ENCODE results near the gene PRRT2.
"Not testable (repeated sequence)": the region's sequence is repeated elsewhere in the genome, so short reads cannot be mapped to it uniquely, and the experiment has no call there.

Gene PRRT2

DNA sequence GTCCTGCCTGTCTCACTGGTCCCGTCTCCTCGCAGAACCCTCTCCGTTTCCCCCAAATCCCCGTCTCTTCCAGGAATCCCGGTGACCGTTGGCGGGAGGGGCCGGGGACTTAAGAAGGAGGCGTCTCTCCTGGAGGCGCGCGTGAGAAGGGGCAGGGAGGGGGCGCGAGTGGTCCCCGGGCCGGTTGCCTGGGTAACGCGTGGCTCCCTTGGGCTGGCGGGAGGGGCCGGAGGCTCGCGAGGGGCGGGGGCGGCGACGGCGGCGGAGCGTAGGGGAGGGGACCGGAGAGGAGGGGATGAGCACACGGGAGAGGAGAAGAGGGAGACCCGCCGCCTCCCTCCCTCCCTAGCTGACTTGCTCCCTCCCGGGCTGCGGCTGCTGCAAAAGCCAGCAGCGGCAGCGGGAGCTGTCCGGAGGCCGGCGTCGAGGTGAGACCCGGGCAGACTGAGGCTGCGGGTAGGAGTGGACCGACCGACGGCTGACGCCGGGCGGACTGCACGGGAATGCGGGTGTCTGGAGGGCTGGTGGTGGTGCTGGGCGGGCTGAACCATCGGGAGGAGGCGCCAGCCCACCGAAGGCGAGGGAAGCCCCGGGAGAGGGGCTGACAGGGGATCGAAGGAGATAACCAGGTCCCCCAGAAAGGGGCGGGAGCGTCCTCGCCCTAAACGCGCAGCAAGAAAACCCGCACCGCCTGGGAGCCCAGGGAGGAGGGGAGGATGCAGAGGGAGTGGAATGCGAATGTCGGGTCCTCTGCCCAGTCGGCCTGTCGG is at the start of gene PRRT2:
TSS of gene PRRT2 (plus strand) at position 298 of the 770 bp plus-strand sequence. CDS start 862 bp downstream, outside the sequence.
- no peak for DNase-seq

DNA sequence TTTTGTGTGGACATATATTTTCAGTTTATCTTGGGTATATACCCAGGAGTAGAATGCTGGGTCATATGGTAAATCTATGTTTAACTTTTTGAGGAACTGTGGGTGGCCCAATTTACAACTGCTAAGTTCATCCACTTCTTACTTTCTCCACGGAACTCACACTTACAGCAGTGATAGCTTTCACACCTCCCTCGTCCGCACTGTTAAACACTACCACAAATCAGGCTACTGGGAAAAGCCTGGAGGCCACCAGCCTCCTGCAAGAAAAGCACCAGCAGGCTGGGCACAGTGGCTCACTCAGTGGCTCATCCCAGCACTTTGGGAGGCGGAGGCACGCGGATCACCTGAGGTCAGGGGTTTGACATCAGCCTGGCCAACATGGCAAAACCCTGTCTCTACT is 48.7 kb upstream of the PRRT2 start:
- no peak for DNase-seq

DNA sequence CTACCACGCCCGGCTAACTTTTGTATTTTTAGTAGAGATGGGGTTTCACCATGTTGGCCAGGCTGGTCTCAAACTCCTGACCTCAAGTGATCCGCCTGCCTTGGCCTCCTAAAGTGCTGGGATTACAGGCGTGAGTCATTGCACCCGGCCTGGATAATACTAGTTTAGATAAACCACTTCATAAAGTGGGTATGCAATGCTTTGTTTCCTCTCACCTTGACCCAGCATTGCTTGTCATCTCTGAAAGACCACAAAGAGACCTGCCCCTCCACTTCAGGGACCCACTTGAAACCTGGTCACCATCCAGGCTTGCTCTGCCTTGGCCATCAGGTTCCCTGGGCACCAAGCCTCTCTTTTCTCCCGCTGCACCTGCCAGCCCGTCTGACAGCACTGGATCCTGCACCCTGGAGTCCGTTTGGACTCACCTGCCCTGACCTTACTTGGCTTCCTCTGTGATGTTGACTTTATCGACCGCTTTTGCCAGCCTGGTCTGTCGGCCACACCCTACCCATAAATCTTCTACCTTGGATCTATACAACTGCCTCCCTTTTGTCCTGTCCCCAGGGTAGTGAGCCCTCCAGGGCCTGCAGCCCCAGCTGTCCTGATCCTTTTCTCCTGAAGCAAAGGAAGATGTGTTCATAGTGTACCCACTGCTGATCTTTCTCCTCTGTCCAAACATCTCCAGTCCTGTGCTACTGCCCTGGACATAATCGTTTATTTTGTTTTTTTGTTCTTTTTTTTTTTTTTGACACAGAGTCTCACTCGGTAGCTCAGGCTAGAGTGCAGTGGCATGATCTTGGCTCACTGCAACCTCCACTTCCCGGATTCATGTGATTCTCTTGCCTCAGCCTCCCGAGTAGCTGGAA is 46.6 kb upstream of the PRRT2 start:
- peak; percentile 96 for DNase-seq

DNA sequence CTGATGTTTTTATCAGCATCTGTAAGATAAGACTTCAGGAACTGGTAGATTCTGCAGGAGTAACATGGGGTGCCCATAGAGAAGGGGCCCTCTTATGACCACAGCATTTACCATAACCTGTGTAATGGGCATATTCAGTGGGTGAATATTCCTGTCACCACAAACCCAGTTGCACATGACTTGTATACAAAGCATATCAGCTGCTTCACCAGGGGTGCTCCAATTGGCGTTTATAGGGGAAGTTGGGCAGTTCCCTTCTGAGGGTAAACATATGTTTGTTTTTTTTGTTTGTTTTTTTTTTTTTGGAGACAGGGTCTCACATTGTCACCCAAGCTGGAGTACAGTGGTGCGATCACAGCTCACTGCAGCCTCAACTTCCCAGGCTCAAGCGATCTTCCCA is 45.4 kb upstream of the PRRT2 start:
- no peak for DNase-seq

DNA sequence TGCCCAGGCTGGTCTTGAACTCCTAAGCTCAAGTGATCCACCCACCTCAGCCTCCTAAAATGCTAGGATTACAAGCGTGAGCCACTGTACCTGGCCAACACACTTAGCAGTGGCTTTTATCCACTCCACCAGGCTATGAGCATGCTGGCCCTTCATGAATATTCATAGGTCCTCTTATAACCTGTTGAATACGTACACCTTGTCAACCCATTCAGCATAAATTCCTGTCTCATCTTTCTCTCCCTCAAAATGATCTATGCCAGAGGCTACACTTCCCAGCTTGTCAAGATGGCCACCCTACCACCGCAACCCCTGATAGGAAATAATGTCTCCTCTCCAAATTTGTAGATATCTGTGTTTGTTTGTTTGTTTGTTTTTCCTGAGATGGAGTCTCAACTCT is 44.9 kb upstream of the PRRT2 start:
- DNase-seq, result no peak

DNA sequence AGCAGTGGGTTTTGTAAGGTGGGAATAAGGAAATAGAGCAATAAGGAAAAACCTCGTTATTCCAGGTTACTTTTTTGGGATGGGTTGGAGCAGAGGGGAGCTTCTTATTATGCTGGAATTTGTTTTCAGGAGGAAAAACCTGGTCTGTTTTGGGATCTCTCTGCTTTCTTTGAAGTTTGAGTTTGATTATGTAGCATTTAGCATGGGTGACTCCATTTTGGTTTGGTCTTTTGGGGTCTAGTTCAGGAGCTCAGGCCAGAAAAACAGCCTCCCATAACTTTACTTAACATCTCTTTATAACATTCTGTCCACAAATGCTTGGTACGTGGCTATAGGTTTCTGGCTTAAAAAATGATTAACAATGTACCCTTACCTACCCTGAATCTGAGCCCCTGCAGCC is 42.5 kb upstream of the PRRT2 start:
- DNase-seq, result no peak

DNA sequence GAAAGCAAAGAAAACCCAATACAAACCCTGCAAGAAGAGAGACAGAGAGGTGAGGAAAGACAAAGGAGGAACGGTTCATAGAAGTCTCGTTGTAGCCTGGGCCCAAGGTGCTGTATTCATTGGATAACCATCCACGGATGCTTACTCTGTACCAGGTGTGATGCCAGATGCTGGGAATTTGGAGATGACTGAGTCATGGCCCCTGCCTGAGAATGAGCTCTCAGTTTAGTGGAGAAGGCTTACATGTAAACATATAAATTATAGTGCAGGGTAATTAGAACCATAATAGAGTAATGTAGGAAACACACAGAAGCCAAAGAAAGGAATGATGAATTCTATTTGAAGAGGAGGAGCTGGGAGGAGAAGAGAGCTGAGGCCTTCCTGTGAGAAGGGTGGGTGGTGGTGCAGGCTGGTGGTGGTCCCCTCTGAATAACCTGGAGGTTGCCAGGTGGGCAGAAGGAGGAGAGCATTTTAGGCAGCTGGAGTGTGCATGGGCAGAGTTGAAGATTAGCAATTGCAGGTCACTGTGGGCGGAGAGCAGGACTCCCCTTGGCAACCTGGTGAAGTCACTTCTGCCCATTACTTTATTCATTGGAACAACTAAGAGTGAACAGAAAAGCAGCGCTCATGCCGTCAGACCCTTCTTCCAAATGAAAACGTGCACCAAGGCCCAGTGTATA is 41.6 kb upstream of the PRRT2 start:
- no peak for DNase-seq

DNA sequence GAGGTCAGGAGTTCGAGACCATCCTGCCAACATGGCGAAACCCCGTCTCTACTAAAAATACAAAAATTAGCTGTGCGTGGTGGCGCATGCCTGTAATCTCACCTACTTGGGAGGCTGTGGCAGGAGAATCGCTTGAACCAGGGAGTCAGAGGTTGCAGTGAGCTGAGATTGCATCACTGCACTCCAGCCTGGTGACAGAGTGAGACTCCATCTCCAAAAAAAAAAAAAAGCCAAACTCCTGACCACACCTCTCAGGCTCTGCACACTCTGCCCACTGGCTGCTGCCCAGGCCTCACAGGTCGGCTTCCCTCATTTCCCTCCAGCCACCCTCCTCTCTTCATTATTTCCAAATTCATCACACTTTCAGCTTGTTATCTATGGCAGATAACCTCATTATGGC is 39.7 kb upstream of the PRRT2 start:
- not testable (repeated sequence) for DNase-seq

DNA sequence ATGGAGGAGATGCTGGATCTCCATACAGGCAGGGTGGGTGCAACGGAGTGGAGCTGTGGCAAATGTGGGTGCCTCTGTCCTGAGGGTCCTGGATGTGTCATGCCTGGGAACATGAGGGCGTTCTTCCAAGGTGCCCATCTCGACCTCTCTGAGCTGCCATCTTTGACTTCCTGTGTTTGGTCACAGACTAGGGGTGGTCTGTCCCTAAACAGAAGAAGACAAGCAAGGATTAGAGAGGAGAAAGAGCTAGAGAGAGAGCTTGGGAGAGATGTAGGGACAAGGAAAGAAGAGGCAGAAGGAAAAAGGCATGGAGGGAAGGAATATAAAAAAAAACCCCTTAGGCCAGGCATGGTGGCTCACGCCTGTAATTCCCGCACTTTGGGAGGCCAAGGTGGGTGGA is 37.3 kb upstream of the PRRT2 start:
- DNase-seq, result no peak

DNA sequence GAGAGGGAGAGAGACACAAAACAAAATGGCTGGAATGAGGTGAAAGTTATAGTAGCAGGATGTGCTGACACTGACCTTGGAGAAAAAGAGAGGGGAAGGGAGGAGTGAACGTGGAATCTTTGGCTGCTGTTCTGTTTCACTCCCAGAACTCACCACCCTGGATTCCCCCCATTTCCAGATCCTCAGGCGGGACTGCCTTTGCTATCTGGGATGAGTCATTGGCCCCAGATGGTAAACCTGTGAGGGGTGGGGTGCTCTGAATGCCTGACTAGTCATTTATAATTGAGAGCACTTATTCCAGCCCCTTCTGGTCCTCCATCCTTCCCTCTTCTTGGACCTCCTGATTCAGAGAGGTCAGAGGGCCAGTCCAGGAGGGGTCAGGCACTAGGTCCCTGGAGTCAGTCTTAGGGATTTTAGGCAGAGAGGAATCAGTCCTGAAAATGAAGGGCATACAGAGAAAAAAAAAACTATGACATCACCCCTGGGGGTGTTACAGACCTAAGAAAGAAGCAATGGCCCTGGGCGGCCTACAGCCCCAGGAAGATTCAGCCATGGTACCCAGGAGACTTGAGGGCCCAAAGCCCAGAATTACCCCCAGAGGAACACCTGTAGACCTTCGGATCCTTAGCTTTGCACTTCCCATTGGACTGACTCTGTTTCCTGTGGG is 36.1 kb upstream of the PRRT2 start:
- no peak for DNase-seq

DNA sequence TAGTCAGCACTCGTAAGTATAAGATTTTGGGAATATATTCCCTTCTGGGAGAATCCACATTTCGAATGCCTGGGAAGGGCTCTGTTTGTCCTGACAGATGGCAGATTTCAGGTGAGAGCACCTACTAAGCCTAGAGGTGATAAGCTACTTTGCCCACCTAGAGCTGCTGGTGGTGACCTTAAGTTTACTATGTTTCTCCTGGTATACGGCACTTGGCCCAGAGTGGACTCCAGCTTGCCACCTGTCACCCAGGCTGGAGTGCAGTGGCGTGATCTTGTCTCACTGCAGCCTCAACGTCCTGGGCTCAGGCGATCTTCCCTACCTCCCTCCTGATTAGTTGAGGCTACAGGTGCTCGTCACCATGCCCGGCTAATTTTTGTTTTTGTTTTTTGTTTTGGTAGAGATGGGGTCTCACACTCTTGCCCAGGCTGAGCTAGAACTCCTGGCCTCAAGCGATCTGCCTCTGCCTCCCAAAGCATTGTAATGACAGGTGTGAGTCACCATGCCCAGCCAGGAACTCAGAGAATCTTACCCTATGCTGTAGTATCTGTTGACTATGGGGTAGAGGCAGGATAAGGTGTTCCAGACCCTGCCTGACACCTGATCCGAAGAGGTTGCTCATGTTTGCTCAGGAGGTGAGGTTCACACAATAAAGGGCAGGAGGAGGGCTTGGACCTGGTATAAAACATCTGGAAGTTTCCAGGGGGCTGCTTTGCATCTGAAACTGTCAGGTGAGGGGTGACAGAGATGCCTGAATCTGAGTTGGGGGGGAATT is 34.2 kb upstream of the PRRT2 start, which contains the start of gene ZG16:
TSS of gene ZG16 (plus strand) at position 681 of the 775 bp plus-strand sequence. CDS start 1,011 bp downstream, outside the sequence.
- DNase-seq, result peak; percentile 23

DNA sequence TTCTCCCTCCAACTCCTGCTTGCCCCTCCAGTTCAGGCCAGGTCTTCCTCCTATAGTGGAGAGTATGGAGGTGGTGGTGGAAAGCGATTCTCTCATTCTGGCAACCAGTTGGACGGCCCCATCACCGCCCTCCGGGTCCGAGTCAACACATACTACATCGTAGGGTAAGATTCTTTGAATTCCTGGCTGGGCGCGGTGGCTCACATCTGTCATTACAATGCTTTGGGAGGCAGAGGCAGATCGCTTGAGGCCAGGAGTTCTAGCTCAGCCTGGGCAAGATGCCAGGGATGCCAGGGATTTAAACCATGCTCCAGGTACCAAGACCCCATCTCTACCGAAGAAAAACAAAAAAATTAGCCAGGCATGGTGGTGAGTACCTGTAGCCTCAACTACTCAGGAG is 32.5 kb upstream of the PRRT2 start:
- DNase-seq, result no peak

DNA sequence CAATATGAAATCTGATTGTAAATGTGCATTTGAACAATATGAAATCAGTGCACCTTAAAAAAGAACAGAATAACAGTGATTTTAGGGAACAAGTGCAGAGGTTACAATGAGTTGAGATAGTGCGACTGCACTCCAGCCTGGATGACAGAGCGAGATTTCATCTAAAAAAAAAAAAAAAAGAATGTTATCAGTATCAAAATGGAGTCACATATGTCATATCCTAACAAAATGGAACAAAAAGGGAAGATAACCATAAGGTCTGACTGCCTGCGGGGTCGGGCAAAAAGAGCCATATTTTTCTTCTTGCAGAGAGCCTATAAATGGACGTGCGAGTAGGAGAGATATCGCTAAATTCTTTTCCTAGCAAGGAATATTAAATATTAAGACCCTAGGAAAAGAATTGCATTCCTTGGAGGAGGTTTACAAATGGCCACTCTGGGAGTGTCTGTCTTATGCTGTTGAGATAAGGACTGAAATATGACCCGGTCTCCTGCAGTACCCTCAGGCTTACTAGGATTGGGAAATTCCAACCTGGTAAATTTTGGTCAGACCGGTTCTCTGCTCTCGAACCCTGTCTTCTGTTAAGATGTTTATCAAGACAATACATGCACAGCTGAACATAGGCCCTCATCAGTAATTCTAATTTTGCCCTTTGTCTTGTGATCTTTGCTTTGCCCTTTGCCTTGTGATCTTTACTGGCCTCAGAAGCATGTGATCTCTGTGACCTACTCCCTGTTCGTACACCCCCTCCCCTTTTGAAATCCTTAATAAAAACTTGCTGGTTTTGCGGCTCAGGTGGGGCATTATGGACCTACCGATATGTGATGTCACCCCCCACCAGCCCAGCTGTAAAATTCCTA is 28.7 kb upstream of the PRRT2 start:
- DNase-seq, result not testable (repeated sequence)

DNA sequence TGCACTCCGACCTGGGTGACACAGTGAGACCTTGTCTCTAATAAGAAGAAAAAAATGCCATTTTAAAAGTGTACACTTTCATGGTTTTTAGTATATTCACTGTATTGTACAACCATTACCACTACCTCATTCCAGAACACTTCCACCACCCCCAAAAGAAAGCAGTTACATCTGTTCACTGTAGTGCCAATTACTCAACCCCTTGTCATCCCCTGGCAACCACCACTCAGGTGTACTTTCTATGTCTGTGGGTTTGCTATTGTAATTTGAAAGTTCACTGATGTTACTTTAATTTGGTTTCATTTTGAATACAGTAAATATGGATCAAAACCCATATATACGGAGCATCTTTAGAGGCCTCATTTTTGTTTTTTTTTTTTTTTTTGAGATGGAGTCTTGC is 27.8 kb upstream of the PRRT2 start:
- DNase-seq, result no peak

DNA sequence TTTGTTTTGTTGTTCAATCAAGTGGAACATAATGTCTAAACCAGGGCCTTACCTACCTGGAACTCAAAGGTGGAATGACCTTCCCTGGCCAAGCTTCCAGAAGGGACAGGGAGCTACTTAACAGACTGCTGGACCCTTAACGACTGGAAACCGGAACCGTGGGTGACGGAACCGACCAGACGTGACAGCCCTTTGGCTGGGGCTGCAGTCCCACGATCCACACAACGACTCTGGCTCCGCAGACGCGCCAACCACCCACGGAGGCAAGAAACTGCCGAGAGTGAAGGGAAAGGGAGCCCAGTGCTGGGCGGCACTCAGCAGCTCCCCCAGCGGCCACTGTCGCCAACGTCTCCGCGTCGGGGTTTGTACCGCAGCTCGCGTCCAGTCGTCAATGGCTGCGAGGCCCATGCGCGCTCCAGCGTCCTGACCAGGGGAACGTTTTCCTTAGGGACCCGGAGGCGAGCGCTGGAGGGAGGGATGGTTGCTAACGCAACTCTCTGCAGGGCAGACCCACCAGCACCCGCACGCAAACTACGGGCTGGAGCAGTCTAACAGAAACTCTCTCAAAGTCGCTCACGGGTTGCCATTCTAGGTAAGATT is 27.0 kb upstream of the PRRT2 start:
- no peak for DNase-seq

DNA sequence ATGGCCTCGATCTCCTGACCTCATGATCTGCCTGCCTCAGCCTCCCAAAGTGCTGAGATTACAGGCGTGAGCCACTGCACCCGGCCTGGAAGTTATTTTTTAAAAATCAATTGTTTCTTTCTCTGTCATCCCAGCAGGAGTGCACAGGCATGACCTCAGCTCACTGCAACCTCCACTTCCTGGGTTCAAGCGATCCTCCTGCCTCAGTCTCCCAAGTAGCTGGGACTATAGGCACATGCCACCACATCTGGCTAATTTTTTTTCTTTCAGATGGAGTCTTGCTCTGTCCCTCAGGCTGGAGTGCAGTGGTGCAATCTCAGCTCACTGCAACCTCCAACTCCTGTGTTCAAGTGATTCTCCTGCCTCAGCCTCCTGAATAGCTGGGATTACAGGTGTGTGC is 24.8 kb upstream of the PRRT2 start:
- not testable (repeated sequence) for DNase-seq

DNA sequence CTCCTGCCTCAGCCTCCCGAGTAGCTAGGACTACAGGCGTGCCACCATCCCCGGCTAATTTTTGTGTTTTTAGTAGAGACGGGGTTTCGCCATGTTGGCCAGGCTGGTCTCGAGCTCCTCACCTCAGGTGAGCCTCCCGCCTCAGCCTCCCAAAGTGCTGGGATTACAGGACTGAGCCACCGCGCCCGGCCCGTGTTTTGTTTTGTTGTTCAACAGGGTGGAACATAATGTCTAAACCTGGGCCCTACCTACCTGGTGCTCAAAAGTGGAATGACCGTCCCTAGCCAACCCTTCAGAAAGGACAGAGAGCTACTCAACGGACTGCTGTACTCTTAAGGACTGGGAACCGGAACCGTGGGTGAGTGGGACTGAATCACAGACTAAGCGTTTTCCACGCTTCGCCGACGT is 22.2 kb upstream of the PRRT2 start:
- peak; percentile 54 for DNase-seq

DNA sequence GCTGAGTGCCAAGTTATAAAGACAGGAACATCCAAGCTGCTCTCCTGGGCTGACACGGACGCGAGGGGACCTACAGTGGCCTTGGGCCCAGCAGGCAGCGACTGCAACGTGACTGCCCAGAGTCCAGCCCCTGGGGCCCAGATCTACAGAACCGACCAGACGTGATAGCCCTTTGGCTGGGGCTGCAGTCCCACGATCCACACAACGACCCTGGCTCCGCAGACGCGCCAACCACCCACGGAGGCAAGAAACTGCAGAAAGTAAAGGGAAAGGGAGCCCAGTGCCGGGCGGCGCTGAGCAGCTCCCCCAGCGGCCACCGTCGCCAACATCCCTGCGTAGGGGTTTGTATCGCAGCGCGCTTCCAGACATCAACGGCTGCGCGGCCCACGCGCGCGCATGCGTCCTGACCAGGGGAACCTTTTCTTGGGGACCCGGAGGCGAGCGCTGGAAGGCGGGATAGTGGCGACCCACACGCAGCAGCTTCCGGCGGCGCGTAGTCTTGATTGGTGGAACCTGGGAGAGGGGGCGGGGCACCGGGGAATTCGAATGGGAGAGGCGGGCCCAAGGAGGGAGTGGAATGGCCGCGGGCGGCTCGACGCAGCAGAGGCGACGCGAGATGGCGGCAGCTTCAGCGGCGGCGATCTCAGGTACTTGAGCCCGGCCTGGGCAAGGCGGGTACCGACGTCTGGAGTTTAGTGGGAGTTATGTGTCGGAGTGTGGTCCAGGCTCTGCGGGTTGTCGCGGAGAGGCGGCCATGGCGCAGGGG is 21.6 kb upstream of the PRRT2 start, which contains the start of gene KIF22:
TSS of gene KIF22 (plus strand) at position 569 of the 766 bp plus-strand sequence. CDS start at position 578, 9 bp downstream.
- DNase-seq, result peak; percentile 84
